Stimulated activated CD8-positive, alpha-beta memory T cell treated with anti-CD3 and anti-CD28 coated beads, Interleukin-12 subunit alpha, Interleukin-12 subunit beta, amount 100 ng/mL, for 24 hours (primary cell): Measurements from ENCODE around the gene TMEM248.
"Not testable (repeated sequence)": the region's sequence is repeated elsewhere in the genome, so short reads cannot be mapped to it uniquely, and the experiment has no call there.

Source experiments
- DNase-seq: peaks from one replicate; pipeline ENCODE4 v3.0.0-alpha.2; 2020; ENCODE audit errors: extremely low read depth

The TMEM248 gene

GRCh38 chr7:66910789-66911188 lies 10.2 kb upstream of the TMEM248 start:
- no peak for DNase-seq

GRCh38 chr7:66911191-66911590 lies 9.8 kb upstream of the TMEM248 start:
- not testable (repeated sequence) for DNase-seq

GRCh38 chr7:66912195-66912594 lies 8.8 kb upstream of the TMEM248 start:
- no peak for DNase-seq

GRCh38 chr7:66913118-66914037 lies 7.6 kb upstream of the TMEM248 start:
- DNase-seq, result no peak

GRCh38 chr7:66917904-66918303 lies 3.1 kb upstream of the TMEM248 start:
- DNase-seq, result not testable (repeated sequence)

- DNase-seq, result no peak
Observed at GRCh38 chr7:66919304-66919703, 1.7 kb upstream of the TMEM248 start.

- no peak for DNase-seq
Observed at GRCh38 chr7:66919704-66920103, 1.3 kb upstream of the TMEM248 start.

GRCh38 chr7:66920256-66920655 lies 769 bp upstream of the TMEM248 start:
- no peak for DNase-seq

GRCh38 chr7:66921396-66921917 lies 432 bp downstream of the TMEM248 start:
- DNase-seq, result no peak

- DNase-seq, result no peak
Observed at GRCh38 chr7:66921918-66922486, 977 bp downstream of the TMEM248 start.

- no peak for DNase-seq
Observed at GRCh38 chr7:66925255-66925654, 4.2 kb downstream of the TMEM248 start.

GRCh38 chr7:66927348-66927948 lies 6.4 kb downstream of the TMEM248 start:
- no peak for DNase-seq

- no peak for DNase-seq
Observed at GRCh38 chr7:66928388-66928787, 7.4 kb downstream of the TMEM248 start.

GRCh38 chr7:66929165-66929564 lies 8.1 kb downstream of the TMEM248 start:
- no peak for DNase-seq

- no peak for DNase-seq
Observed at GRCh38 chr7:66929935-66930334, 8.9 kb downstream of the TMEM248 start.

GRCh38 chr7:66930341-66930740 lies 9.3 kb downstream of the TMEM248 start:
- no peak for DNase-seq

- DNase-seq, result no peak
Observed at GRCh38 chr7:66933469-66933868, 12.4 kb downstream of the TMEM248 start.

GRCh38 chr7:66937940-66938339 lies 16.9 kb downstream of the TMEM248 start:
- DNase-seq, result no peak

- no peak for DNase-seq
Observed at GRCh38 chr7:66939325-66939724, 18.3 kb downstream of the TMEM248 start.

GRCh38 chr7:66946545-66946944 lies 25.5 kb downstream of the TMEM248 start:
- DNase-seq, result no peak

- no peak for DNase-seq
Observed at GRCh38 chr7:66948480-66949109, 27.6 kb downstream of the TMEM248 start.

GRCh38 chr7:66950311-66950710 lies 29.3 kb downstream of the TMEM248 start:
- DNase-seq, result no peak
